ENCODE data around the gene BASP1. TPM values are rescaled to one million over a fixed set of nuclear protein-coding genes. Genes with fewer than 3 reads are reported as not detected.

The BASP1 gene
- total RNA-seq, 1 donor from 2014 or later, result 3.4 TPM

DNA sequence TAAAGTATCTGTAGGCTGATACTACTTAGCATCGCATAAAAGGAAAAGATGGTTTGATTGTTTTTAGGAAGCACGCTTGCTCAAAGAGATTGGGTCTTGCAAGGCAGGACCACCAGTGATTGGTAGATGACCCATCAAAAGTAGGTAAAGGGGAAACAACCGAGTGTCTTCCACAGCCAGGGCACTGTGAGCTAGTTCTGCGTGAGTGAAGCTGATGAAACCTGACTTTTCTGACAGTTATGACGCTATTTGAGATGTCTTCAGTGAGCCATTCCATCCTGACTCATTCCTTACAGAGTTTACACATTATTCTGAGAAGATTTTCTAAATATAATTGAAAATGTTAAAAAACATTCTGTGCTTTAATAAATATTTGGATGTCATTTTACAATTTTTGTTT, 49.7 kb downstream of the BASP1 start:
- ATAC-seq (ENCODE audit: poor library complexity) (no peak), DNase-seq (no peak)
- intact Hi-C loops (cut with DNase I), result no loop called here

DNA sequence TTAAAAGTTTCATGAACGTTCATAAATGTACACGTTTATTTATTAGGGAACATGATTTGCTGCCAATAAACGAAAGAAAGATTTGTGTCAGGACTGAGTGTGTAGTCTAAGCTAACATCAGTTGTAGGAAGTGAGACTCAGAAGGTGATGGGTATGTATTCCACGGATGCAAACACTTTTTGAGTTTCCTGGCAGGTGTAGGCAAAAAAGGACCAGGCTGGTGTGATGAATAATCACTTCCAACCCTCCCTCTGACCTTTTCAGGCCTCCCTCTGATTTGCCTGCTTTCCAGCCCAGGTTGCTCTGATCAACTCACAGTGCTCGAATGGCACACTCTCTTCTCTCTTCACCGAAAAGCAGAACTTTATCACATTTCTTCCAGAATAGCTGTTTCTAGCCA, 51.8 kb downstream of the BASP1 start:
- DNase-seq (no peak), ATAC-seq (ENCODE audit: poor library complexity) (no peak)
- intact Hi-C loops (cut with DNase I), result no loop called here

DNA sequence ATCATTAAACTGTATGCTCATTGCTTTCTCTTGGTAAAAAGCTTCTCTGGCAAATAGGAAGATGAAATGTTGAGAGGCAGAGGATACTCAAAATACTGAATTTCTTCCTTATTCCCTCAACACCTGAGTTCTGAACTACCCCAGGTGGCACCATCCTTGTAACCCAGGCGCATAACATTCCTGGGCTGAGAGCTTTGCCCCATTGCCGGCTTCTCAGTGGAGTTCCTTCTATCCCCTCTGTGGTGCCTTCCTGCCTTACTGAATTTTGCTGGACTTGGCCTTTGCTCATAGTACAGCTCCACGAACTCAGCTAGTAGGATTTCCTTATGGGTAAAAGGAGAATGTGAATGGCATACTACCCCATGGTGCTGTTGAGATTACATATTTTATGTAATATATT, 54.7 kb downstream of the BASP1 start:
- DNase-seq (no peak), ATAC-seq (ENCODE audit: poor library complexity) (no peak)
- intact Hi-C loops (cut with DNase I), result no loop called here

DNA sequence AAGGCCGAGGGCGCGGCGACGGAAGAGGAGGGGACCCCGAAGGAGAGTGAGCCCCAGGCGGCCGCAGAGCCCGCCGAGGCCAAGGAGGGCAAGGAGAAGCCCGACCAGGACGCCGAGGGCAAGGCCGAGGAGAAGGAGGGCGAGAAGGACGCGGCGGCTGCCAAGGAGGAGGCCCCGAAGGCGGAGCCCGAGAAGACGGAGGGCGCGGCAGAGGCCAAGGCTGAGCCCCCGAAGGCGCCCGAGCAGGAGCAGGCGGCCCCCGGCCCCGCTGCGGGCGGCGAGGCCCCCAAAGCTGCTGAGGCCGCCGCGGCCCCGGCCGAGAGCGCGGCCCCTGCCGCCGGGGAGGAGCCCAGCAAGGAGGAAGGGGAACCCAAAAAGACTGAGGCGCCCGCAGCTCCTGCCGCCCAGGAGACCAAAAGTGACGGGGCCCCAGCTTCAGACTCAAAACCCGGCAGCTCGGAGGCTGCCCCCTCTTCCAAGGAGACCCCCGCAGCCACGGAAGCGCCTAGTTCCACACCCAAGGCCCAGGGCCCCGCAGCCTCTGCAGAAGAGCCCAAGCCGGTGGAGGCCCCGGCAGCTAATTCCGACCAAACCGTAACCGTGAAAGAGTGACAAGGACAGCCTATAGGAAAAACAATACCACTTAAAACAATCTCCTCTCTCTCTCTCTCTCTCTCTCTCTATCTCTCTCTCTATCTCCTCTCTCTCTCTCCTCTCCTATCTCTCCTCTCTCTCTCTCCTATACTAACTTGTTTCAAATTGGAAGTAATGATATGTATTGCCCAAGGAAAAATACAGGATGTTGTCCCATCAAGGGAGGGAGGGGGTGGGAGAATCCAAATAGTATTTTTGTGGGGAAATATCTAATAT, 58.1 kb downstream of the BASP1 start:
- intact Hi-C loops (cut with DNase I), result no loop called here
- DNase-seq (no peak), ATAC-seq (ENCODE audit: poor library complexity) (no peak)

DNA sequence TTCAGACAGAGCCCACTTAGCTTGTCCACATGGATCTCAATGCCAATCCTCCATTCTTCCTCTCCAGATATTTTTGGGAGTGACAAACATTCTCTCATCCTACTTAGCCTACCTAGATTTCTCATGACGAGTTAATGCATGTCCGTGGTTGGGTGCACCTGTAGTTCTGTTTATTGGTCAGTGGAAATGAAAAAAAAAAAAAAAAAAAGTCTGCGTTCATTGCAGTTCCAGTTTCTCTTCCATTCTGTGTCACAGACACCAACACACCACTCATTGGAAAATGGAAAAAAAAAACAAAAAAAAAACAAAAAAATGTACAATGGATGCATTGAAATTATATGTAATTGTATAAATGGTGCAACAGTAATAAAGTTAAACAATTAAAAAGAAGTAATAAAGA, 59.0 kb downstream of the BASP1 start:
- intact Hi-C loops (cut with DNase I), result no loop called here
- DNase-seq (no peak), ATAC-seq (ENCODE audit: poor library complexity) (no peak)

DNA sequence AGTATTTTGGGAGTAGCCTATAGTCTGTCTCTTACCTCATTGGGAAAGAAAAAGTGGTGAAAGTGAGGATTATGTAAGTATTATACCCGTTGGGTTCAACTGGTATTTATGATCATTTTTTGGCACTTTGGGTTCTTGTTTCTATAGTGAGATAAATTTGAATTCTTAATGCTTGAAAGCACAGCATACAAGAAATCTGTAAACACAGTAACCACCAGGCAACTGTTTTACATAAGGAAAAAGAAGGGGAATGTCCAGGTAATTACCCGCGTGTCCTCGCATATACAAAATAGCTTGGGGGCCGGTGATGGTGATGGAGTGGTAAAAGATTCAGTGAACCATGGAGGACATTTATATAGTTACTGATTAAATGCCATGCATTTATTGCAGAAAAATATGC, 60.5 kb downstream of the BASP1 start:
- ATAC-seq (ENCODE audit: poor library complexity), result no peak
- DNase-seq, result no peak
- intact Hi-C loops (cut with DNase I), result no loop called here

DNA sequence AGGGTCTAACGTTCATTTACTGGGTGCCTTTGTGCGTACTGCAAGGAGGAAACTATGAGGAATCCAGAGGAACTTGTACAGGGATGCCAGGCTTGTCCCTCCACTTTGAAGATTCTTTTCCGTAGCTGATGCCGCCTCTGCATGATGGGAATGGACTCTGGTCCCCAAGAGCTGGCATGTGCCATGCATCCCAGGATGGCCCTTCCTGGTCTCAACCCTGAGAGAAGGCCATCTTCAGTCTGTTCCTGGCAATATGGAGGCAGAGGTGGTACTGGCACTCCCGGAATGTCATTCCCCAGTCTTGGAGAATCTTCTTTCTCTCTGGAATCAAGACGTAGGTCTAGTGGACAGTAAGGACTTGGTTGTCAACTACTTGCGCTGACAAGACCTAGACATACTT, 61.5 kb downstream of the BASP1 start:
- intact Hi-C loops (cut with DNase I), result no loop called here
- ATAC-seq (ENCODE audit: poor library complexity) (no peak), DNase-seq (no peak)

DNA sequence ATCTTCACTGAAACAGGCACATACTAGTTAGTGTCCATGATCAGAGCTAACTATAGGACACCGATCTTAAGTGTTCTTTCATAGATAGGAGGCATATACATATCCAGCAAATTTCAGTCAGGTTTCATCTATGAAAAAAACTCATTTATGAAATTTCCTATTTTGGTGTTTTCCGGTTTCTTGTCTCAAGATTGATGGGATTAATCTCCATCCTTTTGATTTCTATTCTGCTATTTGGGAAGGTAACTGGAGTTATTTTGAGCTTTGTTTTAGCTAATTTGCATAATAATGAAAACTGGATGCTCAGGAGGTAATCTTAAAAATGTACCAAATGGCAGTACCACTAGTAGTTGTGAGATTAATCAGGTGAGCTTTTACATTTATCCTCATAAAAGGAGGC, 62.1 kb downstream of the BASP1 start:
- intact Hi-C loops (cut with DNase I), result no loop called here
- DNase-seq (no peak), ATAC-seq (ENCODE audit: poor library complexity) (no peak)

DNA sequence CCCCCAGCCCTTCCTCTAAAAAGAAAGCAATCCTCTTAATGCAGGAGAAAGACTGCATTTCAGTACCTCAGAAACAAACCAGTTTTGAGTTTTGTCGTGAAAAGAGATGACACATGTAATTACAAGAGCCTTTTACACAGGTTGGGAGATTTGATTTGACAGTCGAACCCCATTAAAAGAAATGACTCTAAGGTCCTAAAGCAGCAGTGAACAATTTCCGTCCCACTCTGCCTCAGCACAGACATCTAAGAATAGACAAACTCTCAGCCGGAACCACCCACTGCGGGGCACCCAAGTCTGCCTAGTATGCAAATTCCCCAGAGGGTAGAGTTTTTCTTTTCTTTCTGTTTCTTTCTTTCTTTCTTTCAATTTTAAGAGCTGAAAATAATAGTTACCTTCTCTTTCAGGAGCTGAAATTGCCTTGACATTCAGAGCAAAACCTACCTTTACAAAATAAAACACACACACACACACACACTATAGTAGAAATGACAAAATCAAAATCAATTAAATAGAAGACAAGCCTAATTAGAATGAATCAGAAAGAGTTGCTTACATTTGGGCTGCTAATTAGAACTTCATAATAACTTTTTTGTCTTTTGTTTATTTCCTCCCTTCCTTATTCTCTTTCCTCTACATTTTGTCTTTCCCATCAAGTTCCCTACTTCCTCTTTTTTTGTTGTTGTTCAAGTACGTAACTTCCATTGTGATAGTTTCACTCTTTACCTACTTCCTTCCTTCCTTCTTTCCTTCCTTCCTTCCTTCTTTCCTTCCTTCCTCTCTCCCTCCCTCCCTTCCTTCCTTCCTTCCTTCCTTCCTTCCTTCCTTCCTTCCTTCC, 65.1 kb downstream of the BASP1 start:
- ATAC-seq (ENCODE audit: poor library complexity), result no peak
- DNase-seq, result no peak
- intact Hi-C loops (cut with DNase I), result no loop called here

DNA sequence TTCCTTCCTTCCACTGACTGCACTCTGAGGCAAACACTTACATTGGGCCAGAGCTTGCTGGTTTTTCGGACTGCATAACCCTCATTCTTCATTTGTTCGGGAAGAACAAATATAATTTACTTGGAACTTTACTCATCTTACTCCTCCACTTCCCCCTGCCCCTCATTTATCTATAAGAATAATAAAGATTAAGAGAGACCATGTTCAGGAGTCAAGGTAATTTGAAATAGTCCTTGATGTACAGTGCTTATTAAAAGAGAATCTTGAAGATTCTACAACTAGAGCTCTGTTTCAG, 65.6 kb downstream of the BASP1 start:
- no peak for DNase-seq
- no peak for ATAC-seq (ENCODE audit: poor library complexity)
- intact Hi-C loops (cut with DNase I), result no loop called here

DNA sequence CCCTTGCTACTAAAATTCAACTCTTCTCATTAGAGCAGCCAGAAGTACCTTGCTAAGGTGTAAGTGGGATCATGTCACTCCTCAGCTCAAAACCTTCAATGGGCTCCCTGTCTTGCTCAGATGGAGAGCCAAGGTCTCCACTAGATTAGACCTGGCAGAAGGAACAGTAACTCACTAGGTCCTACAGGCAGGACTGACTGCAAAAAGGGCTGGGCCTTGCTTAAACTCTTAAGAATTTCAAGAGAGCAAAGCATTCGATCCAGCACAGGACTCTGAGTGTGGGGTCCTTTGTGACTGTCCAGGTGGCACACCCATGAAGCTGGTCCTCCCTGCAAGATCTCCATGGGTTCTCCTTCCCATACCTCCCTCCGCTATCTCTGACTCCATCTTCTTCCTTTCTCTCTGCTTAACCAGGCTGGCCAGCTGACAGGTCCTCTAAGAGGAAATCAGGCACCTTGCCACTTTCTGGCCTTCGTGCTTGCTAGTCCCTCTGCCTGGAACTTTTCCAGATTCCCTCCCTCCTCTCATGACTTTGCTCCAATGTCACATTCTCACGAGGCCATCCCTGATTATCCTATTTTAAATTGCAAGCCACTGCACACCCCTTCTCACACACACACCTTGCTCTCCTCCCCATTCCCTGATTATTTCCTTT, 70.2 kb downstream of the BASP1 start:
- intact Hi-C loops (cut with DNase I), result no loop called here

DNA sequence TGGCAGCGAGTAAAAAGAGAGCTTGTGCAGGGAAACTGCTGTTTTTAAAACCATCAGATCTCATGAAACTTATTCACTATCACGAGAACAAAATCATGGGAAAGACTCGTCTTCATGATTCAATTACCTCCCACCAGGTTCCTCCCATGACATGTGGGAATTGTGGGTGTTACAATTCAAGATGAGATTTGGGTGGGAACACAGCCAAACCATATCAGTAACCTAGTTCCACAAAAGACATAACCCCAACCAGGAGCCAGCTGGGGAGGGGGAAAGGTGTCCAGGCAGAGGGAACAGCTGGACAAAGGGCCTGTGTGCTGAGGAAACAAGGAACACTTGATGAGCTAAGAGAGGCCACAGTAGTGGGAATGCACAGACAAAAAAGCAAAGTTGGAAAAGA, 71.1 kb downstream of the BASP1 start:
- ATAC-seq (ENCODE audit: poor library complexity) (no peak), DNase-seq (no peak)
- intact Hi-C loops (cut with DNase I), result no loop called here

More for the DNA sequence above, 70.2 kb downstream of the BASP1 start:
- ATAC-seq (ENCODE audit: poor library complexity), result no peak
- no peak for DNase-seq

DNA sequence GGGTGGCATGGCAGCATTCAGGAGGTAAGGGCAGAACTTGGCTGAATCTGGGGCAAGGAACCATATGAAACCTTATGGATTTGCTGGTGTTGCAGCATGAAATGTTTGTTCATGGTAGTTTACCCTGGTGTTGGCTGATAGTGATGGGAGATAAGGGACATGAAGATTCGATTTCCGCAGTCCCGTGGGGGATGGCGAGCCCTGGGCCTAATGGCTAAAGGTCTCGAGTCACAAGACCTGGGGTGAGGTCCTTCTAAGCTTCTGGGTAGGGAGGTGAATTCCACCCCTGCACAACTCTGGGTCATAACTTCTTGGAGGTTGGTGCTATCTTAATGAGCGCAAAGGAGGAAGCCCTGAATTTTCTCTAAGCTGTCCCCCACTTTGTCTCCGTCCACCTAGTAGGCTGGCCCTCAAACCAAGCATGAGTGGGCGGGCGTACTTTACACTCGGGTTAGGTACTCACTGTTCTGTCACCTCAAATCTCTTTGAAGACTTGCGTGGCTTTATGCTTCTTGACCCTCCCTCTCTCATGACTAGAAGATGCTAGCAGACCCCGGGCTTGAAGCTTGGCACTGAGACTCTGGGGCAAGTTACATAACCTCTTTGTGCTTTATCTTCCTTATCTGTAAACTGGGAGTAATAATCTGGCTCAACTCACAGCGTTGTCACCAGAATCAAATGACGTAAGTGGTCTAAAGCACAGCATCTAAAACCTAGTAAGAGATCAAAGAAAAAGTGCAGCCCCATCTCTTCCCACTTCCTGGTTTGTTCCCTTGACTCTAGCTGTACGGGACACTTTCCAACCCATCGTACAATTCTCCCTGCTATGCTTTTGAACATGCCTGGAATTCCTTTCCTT, 72.5 kb downstream of the BASP1 start:
- no peak for DNase-seq
- intact Hi-C loops (cut with DNase I), result no loop called here
- ATAC-seq (ENCODE audit: poor library complexity), result no peak

DNA sequence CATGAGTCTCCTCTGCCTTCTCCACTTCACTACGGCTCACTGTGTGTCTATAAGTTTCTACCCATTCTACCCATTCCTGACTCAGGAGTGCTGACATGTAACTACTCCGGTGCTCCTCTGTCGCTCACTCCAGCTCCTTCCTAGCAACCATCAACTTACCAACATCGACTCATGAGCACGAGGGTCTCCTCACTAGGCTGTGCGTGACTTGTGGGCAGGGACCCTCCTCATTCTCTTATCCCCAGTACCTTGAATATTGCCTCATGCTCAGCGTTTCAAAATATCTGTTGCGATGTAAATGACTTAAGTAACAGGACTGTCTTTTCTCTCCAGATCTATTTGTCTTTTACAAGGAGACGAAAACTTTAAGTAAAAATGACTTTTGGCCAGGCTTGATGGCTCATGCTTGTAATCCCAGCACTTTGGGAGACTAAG, 73.1 kb downstream of the BASP1 start:
- DNase-seq (no peak), ATAC-seq (ENCODE audit: poor library complexity) (no peak)
- intact Hi-C loops (cut with DNase I), result no loop called here

DNA sequence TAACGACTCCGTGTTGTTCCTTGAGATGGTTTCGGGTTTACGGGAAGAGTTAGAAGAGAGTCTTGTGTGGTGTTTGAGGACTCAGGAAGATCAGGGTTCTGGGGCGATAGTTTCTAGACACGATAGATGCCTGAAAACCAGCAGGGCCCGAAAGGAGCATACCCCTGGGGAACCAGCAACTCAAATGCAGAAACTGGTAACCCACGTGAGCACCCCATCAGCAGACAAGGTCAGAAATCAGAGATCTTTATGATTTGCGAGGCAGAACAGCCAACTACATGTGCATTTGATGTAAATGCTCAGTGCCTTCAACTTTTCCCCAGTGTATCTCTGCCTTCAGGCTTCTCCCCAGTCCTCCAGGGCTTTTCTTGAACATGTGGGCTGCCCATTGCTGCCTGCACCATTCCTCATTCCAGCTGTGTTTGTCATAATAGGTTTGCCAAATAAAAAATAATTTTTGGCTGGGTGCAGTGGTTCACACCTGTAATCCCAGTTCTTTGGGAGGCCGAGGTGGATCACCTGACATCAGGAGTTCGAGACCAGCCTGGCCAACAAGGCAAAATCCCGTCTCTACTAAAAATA, 75.1 kb downstream of the BASP1 start:
- ATAC-seq (ENCODE audit: poor library complexity), result no peak

DNA sequence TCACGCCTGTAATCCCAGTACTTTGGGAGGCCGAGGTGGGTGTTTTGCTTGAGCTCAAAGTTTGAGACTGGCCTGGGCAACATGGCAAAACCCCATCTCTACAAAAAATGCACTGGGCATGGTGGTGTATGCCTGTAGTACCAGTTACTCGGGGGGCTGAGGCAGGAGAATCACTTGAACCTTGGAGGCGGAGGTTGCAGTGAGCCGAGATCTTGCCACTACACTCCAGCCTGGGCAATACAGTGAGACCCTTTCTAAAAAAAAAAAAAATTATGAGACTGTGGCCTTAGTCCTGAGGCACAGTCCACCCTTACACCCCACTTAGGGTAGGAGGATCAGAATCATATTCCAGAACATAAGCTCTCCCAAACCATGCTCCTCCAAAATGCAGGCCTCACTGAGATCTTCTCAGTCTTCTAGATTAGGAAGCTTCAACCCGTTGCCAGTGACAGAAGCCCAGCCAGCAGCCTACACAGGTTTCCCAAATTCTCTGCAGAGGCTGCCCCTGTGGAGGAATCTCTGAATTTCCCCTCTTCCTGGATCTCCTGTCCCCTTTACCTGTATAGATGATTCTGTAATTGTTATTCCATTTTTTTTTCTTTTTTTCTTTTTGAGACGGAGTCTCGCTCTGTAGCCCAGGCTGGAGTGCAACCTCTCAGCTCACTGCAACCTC, 77.3 kb downstream of the BASP1 start:
- intact Hi-C loops (cut with DNase I), result no loop called here
- ATAC-seq (ENCODE audit: poor library complexity) (no peak), DNase-seq (no peak)

More for the DNA sequence above, 75.1 kb downstream of the BASP1 start:
- intact Hi-C loops (cut with DNase I), result no loop called here
- no peak for DNase-seq

DNA sequence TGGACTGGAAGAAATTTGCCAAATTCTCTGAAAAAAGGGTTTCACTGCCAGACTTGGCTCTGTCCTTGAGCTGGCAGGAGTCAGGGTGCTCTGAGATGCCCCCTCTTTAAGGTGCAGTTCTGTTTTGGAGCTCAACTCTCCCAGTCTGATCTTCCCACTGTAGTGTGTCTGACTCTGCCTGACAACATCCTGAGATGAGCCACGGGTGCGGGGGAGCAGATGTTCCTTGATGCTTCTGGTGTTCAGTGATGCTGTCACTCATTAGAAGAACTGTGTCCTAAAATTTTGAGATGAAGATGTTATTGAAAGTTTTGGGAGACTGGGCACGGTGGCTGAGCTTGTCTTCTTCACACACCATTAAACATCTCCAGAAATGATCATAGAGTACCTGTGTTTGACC, 78.2 kb downstream of the BASP1 start:
- intact Hi-C loops (cut with DNase I), result no loop called here
- DNase-seq (no peak), ATAC-seq (ENCODE audit: poor library complexity) (no peak)

DNA sequence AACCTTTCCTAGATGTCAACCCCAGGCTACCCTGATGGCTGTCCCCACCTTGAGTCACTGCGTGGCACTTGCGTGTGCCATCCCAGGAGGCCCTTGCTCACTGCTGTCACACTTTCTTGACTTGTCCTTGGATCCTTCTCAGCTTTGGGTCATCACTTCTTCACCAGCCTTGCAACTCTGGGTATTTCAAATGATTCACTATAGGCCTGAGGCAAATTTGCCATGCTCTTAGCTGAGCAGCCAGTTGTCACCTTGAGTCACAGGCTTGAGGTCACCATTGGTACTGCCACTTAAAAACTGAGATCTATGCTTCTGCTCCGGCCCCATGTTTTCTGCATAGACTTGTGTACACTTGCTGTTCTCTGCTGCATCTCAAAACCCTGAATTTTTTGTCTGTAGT, 84.7 kb downstream of the BASP1 start:
- intact Hi-C loops (cut with DNase I), result no loop called here
- ATAC-seq (ENCODE audit: poor library complexity) (no peak), DNase-seq (no peak)
